Skeletal muscle cell (primary cell): Measurements from ENCODE around the gene CHRNG.

Experiments
- DNase-seq: peaks from one replicate; pipeline ENCODE4 v3.0.0-alpha.2; 2010; ENCODE audit warnings: low read depth
- H3K4me3 ChIP-seq: 2 replicates; pipeline ENCODE4 v1.5.1; 2011; ENCODE audit warnings: low read depth, mild to moderate bottlenecking, control low read depth, low read length, moderate library complexity

Gene CHRNG

DNA sequence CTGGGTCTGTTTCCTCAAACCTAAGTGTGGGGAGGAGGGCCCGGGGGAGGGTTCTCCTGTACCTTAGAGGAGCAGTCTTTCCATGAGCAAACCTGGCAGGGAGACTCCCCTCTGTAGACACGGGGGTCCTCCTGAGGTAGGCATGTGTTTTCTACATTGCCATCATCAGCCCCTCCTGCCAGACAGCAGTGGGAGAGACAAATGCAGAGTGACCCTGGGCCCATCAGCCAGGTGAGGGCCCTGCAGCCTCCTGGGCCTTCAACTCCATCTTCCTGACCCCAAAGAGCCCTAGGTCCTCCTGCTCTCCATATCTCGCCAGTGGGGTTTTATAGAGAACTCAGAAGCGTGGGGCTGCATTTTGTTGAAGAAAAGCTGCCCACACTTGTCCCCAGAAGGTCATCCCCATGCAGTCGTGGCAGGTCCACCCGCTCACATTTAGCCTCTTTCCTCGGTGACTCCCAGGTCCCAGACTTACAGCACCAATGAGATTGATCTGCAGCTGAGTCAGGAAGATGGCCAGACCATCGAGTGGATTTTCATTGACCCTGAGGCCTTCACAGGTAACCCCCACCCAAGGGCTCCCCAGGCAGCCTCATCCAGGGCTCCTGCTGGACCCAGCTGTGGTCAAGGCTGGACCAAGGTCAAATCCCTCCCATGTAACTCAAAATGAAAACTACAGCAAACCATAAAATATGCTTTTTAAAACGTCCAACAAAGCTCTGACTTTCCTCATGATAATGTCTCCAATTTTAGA, 2.6 kb downstream of the CHRNG start:
- no peak overlapping the region for H3K4me3 ChIP-seq
- no peak for DNase-seq

DNA sequence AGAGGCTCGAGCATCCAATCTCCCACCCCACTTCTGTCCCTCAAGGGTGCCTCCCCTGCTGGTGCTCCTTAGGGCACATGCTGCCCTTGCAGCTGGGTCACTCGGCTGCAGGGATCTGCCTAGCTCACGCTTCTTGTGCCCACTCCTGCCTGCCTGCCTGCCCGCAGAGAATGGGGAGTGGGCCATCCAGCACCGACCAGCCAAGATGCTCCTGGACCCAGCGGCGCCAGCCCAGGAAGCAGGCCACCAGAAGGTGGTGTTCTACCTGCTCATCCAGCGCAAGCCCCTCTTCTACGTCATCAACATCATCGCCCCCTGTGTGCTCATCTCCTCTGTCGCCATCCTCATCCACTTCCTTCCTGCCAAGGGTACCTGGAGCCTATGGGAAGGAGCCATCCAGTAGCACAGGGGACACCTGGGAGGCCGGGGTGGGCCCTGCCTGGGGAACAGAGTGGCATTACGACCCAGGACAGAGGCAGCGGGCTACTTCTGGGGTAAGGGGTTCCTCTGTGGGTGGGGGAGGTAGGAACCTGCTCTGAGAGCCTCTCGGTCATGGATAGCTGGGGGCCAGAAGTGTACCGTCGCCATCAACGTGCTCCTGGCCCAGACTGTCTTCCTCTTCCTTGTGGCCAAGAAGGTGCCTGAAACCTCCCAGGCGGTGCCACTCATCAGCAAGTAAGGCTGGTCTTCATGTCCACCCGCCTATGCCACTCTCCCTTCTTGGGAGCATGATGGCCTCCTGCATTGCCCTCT, 3.4 kb downstream of the CHRNG start:
- DNase-seq = no peak
- H3K4me3 ChIP-seq = no peak overlapping the region

DNA sequence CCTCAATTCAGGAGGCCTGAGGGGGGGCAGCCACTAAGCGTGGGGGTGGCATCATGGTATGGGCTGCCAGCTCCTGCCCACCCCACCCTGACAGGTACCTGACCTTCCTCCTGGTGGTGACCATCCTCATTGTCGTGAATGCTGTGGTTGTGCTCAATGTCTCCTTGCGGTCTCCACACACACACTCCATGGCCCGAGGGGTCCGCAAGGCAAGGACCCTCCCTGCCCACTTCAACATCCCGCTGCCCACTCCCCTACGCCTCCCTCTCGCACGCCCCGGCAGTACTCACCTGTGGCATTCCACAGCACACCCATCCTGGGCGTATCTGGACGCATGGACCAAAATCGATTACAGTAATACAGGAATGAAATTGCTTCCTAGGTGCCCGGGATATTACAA, 4.0 kb downstream of the CHRNG start:
- H3K4me3 ChIP-seq = no peak overlapping the region
- DNase-seq = no peak

GRCh38 chr2:232543928-232544631, 4.6 kb downstream of the CHRNG start:
- no peak overlapping the region for H3K4me3 ChIP-seq
- DNase-seq = no peak

- H3K4me3 ChIP-seq = no peak overlapping the region
- DNase-seq = no peak
Measured at GRCh38 chr2:232544674-232545073, 5.2 kb downstream of the CHRNG start.

GRCh38 chr2:232545511-232546375, 6.3 kb downstream of the CHRNG start:
- H3K4me3 ChIP-seq = no peak overlapping the region
- DNase-seq = no peak

GRCh38 chr2:232547991-232548390, 8.5 kb downstream of the CHRNG start:
- DNase-seq = no peak
- H3K4me3 ChIP-seq = no peak overlapping the region

DNA sequence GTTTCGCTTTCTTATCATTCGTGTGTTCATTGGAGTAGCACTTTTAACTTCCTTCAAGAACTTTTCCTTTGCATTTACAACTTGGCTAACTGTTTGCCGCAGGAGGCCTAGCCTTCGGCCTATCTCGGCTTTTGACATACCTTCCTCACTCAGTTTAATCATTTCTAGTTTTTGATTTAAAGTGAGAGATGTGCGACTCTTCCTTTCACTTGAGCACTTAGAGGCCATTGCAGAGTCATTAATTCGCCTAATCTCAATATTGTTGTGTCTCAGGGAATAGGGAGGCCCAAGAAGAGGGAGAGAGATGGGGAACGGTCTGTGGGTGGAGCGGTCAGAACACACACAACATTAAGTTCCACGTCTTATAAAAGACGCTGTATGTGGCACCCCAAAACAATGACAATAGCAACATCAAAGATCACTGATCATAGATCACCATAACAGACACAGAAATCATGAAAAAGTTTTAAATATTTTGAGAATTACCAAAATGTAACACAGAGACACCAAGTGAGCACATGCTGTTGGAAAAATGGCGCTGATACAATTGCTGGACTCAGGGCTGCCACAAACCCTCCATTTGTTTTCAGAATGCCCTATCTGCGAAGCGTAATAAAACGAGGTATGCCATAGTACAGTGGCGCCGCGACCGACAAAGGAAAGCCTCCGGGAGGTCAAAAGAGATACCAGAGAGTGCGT, 10.3 kb downstream of the CHRNG start:
- no peak for DNase-seq
- peak overlapping the region; percentile 86 for H3K4me3 ChIP-seq

- H3K4me3 ChIP-seq = peak within 1 kb of the TSS; percentile 86
- DNase-seq = peak; percentile 73
Measured at GRCh38 chr2:232550354-232551249, 11.1 kb downstream of the CHRNG start, which contains the start of the genes EIF4E2 and TIGD1. TSS of gene EIF4E2 (plus strand) at chr2:232550689. CDS start at chr2:232550725, 36 bp downstream. TSS of gene TIGD1 (minus strand) at chr2:232550557. CDS start at chr2:232549882, 675 bp downstream.

DNA sequence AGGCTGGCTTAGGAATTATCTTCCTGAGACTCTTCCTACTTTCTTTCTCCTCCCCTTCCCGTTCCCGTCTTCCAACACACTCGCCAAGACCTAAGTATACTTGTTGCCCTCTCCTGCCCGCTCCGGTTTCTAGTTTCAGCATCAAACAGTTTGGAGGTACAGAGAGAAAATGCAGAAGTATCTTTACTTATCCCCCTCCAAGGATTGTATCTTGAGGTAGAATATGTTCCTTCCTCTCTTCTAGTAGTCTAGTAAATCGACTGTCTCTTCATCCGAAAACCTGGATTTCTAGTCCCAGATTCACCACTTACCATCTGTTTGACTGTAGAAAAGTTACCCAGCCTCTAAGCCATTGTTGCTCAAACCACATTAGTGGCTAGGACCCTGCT, 11.8 kb downstream of the CHRNG start:
- peak overlapping the region; percentile 86 for H3K4me3 ChIP-seq
- DNase-seq = no peak

- peak overlapping the region; percentile 86 for H3K4me3 ChIP-seq
- no peak for DNase-seq
Measured at GRCh38 chr2:232551776-232552175, 12.3 kb downstream of the CHRNG start.

DNA sequence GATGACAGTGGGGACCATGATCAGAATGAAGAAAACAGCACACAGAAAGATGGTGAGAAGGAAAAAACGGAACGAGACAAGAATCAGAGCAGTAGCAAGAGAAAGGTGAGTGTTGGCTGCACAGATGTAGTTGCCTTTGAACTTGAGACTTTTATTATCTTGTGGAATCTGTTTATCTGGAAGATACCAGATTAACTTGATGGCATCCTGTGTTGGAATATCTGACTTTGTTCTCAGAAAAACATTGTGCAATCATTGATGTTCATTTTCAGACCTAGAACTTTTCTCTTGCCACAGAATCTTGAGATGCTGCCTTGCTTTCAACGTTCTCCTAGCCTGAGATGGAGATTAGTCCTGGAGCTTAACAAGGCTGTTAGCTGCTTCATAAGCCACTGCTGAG, 16.9 kb downstream of the CHRNG start:
- no peak overlapping the region for H3K4me3 ChIP-seq
- no peak for DNase-seq

- no peak for DNase-seq
- no peak overlapping the region for H3K4me3 ChIP-seq
Measured at GRCh38 chr2:232562515-232563151, 23.1 kb downstream of the CHRNG start.

GRCh38 chr2:232563580-232563979, 24.1 kb downstream of the CHRNG start:
- no peak overlapping the region for H3K4me3 ChIP-seq
- DNase-seq = no peak

- H3K4me3 ChIP-seq = no peak overlapping the region
- no peak for DNase-seq
Measured at GRCh38 chr2:232567721-232568120, 28.2 kb downstream of the CHRNG start.

DNA sequence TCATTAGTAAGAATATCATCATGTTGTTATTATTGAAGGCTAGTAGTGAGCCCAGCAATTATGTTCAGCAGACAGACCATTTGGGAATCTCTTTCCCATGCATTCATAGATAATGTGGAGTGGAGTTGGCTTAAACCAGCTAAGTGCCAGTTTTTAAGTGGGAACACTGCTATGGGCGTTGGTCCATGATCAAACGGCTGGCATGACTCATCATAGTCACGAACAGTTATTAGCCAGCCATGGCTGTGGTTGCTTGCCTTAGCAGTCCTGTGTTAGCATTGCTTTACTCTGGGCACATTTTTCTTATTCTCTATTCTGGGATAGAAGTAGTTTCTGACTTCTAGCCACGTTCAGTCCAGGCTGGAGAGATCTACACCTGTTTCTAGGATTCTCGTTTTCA, 28.7 kb downstream of the CHRNG start:
- no peak overlapping the region for H3K4me3 ChIP-seq
- peak; percentile 36 for DNase-seq

DNA sequence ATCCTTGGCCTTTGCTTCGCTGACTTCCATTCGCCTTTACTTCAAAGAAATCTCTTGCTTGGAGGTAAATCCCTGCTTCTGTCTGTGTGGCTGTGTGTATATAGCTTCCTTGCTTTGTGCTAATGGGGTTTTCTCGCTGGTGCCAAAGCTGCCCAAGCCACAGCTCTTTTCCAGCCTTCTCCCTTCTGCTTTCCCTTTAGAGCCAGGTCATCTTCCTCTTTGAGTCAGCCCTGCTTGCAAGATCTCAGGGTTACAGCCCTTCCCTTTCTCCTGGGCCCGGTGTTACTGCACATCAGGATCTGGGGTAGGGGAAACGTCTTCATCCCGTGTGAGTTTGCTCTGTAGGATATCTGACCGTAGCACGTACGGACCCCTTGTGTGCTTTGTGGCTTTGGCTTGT, 30.0 kb downstream of the CHRNG start:
- no peak for DNase-seq
- H3K4me3 ChIP-seq = no peak overlapping the region
